Measurements from ENCODE around the gene RAPGEF2.

RAPGEF2 gene

DNA sequence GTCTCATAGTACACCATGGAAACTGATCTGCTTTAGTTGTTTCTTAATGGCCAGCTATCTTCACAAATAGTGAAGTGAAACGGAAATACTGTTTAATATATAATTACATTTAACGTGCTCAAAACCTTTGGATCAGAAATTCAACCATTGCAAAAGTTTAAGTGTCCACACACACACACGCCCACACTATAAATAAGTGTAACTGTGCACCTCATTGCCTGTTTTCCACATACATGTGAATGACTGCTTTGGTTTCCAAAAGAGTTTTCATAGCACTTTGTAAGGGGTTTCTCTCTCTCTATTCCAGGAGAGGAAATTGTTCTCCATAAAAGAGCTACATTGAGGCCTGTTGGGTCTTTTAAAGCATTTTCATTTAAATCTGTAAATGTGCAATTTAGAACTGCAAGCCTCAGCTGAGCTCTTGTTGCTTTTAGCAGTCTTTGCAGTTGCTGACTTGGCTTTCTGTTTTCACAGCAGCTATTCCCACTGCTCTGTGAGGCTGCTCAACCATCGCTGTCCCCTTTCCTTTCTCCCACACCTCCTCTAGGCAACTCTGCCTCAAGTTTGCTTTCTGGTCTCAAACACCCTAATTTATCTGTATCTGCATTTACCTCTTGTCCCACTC lies 94.5 kb downstream of the RAPGEF2 start:
- DNase-seq (ENCODE audit: low read depth): no peak

GRCh38 chr4:159197885-159198269 lies 95.0 kb downstream of the RAPGEF2 start:
- DNase-seq (ENCODE audit: low read depth): no peak

- no peak for DNase-seq (ENCODE audit: low read depth)
Observed at GRCh38 chr4:159199826-159200225, 96.9 kb downstream of the RAPGEF2 start.

- no peak for DNase-seq (ENCODE audit: low read depth)
Observed at GRCh38 chr4:159201168-159201567, 98.3 kb downstream of the RAPGEF2 start.

GRCh38 chr4:159204566-159204965 lies 101.7 kb downstream of the RAPGEF2 start:
- DNase-seq (ENCODE audit: low read depth): no peak

DNA sequence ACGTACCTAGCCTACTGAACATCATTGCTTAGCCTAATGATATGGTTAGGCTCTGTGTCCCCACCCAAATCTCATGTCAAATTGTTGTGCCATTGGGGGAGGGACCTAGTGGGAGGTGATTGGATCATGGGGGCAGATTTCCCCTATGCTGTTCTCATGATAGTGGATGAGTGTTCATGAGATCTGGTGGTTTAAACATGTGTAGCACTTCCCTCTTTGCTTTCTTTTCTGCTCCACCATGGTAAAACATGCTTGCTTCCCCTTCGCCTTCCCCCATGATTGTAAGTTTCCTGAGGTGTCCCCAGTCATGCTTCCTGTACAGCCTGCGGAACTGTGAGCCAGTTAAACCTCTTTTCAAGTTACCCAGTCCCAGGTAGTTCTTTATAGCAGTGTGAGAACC lies 102.6 kb downstream of the RAPGEF2 start:
- DNase-seq (ENCODE audit: low read depth): no peak

DNA sequence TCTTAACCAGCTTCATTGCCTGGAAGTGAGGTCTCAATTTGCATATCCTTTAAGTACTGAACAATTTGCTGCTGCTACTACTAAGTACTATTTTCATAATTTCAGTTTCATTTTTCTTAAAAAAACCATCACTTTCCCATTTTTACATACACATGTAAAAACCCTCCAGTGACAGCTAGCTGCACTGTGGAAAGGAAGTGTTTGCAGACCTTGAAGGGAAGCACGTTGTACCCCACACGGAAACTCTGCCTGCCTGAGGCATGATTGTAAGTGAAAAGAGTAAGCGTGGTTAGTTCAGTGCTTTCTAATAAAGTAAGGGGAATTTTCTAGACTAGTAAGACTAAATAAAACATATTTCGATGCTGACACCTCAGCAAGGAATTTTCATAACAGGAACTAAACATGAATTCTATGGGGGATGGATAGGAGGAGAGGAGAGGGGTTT lies 103.6 kb downstream of the RAPGEF2 start:
- no peak for DNase-seq (ENCODE audit: low read depth)

- DNase-seq (ENCODE audit: low read depth): no peak
Observed at GRCh38 chr4:159209249-159209648, 106.4 kb downstream of the RAPGEF2 start.

DNA sequence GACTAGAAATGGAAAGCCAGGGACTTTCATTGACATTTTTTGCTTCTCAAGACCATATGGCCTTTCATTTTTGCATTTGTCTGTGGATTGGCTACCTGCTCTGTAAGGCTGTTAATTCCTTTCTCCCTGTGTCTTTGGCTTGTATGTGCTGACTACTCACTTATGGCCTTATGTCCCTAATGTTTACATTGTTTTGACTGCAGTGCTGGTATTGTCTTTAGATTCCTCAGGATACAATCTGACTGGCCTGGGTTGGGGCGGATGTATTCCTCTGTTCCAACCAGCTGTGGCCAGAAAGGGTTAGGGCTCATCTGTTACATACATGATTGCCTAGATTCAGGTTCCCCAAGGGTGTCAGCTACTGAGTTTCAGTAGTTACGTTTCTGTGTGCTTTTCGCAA lies 108.1 kb downstream of the RAPGEF2 start:
- no peak for DNase-seq (ENCODE audit: low read depth)

DNA sequence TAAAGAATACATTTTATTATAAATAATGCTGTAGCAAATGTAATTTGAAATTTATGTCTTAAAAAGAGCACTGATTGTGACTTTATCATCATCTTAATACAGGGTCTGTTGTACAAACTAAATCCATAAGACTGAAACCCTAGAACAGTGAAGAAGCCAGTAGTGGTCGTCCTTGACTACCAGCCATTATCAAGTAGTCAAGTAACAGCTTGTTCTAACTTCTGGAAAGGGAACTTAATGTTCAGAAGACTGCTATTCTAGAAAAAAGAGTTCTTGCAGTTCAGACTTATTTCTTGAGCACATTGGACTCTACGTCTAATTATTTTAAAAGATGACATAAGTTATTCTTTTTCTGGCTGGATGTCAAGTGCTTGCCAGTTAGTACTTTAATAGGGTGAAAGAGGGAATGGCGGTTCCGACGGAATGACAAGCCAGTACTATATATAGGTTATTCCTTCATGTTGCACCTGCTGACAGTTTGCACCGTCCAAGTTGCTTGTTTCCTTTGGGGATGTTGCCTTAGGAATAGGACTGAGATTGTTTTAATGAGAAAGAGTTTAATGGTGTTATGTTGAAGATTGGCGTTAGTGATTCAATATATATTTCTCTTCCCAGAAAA lies 109.9 kb downstream of the RAPGEF2 start:
- DNase-seq (ENCODE audit: low read depth): no peak

DNA sequence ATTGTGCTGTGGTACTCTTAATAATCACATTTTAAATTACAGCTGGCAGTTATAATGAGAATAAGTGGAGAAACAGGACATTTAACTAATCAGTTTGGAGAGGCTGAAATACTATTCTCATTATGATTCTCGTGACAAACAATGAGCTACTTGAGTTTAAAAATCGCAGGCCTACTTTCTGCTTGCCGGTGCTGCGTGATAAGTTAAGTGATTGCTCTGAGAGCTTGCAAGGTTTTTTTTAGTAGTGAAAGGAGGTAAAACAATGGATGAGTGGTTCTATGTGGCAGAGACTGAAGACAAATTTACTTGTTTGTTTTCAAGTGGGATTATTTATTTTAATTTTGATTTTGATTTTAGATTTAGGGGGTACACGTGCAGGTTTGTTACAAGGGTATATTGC lies 114.0 kb downstream of the RAPGEF2 start:
- DNase-seq (ENCODE audit: low read depth): no peak

DNA sequence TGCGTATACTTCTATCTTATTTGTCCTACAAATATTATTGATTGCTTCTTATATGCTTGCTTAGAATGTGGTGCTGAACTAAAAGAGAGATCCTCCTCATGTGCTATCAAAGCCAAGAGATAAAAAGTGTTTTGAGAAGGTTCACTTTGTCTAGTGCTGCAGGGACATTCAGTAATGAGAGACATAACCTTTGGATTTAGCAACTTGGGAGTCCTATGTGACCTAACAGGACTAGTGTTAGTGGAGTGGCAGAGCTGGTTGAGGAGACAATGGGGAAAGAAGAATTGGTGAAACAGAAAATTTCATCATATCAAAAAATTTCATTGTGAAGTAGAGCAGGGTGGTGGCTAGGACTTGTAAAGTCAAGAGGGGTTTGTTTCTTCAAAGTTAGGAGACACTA lies 117.0 kb downstream of the RAPGEF2 start:
- no peak for DNase-seq (ENCODE audit: low read depth)

DNA sequence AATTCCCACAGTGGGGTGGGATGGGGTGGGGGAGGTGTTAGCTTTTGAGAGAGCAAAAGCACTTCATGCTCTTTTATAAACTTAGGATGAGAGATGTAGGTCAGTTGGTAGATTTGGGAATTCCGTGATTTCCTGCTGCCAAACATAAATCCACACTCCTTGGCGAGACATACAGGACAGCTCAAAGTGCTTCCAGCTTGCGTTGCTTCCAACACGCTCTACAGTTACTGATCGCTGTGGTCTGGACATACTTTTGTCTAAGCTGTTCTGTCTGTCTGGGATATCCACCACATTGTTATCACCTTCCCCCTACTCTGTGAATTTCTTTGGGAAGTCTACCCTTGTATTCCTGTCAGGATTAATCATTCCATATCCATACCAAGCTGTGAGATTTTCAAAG lies 117.5 kb downstream of the RAPGEF2 start:
- no peak for DNase-seq (ENCODE audit: low read depth)

DNA sequence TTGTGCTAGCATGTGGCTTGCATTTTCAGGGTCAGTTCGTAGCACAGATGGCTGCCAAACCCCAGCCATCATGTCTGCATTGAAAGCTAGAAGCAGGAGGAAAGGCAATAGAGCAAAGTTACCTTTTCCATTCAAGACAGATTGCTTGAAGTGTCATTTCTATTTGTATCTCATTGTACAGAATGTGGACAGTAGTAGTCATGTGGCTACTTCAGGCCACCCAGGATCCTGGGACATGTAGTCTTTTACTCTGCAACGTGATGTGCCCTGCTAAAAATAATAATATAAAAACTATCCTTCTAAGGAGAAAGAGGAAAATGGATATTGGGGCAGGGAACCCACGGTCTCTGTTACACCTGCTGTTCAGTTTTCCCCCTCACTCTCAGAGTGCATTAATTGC lies 118.4 kb downstream of the RAPGEF2 start:
- DNase-seq (ENCODE audit: low read depth): no peak

DNA sequence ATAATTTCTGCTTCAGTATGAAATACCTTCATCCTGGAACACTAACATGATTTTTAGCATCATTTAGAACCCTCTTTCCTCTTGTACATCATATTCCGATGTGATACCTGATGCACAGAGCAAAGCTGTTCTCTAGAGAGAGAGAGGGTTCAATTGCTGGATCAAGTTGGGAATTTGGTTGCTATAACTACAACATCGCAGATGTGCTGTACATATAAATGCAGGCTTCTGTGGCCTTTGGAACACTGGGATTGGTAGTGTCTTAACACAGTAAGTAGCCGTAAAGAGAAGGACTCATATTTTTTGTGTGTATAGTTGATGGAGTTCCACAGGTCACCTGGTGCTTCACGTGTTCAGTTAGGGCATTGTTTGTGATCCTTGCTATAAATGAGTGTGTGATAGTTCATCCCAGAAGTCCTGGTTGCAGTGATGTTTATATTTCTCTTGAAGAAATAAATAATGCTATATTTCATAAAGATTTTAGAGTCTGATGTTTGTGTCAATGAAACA lies 119.2 kb downstream of the RAPGEF2 start:
- DNase-seq (ENCODE audit: low read depth): no peak

DNA sequence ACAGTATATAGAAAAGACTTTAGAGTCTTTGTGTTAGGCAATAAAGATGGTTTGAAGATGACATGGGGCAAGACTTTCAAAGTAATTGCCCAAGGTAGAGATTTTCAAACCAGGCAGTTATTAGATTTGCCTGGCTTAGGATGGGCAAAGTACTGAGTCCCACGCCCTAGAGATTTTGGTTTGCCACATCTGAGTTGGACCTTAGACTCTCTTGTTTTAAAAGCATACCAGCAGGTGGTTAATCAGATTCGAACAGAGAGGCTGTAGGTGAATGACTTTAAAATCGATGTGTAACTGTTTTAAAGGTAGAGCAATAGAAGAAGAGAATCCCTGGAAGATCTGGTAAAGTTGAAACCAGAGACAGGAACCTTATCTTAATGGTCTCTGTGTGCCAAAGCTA lies 121.5 kb downstream of the RAPGEF2 start:
- DNase-seq (ENCODE audit: low read depth): no peak

DNA sequence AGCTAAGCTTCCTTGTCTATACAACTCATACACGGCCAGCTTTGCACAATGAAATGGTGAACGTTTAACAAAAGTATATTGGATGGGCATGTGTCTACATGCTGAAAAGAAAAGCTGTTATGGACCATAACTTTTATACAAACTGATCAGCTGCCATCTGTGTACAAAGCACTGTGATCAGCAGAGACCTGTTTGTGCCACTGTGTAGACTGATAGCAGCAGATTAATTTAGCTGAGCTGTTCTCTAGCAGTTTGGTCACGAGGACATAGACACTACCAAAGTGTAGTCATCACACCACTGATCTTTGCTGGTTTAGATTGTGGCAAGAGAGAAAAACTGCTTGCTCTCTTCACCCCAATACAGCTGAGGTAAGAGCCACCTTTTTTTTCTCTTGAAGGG lies 124.5 kb downstream of the RAPGEF2 start:
- no peak for DNase-seq (ENCODE audit: low read depth)

DNA sequence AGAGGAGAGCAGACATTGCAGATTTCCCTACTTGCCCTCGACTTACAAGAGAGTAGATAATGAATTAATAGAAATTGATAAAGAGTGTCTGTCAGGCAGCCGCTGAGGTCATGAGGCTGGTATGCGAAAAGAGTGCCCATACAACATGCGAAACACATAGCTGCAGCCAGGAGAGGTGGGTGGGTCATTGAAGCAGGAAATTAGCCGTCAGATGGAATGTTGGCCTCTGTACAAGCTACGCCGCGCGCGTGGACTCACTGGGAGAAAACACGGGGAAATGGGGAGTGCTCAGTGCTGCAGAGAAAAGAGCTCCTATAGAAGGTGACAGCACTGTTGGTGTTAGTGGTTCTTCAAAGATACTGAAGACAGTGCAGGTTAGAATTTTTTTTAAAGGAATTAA lies 125.1 kb downstream of the RAPGEF2 start:
- DNase-seq (ENCODE audit: low read depth): no peak

DNA sequence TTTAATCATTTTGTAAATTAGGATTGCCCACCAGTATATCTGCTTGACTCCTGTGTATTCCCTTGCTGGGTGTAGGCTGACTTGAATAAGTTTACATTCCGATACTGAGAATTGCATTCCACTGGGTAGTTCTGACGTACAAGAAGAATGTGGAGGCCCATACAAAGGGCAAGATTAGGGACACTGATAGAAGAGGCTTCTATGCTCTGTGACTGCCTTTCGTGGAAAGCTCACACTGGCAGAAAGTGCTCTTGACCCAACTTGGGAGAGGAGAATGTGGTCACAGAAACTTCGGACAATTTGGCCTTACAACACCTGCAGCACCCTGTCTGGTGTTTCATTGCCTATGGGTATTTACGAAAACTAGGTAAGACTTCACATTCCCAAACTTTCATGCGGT lies 126.3 kb downstream of the RAPGEF2 start:
- DNase-seq (ENCODE audit: low read depth): no peak

DNA sequence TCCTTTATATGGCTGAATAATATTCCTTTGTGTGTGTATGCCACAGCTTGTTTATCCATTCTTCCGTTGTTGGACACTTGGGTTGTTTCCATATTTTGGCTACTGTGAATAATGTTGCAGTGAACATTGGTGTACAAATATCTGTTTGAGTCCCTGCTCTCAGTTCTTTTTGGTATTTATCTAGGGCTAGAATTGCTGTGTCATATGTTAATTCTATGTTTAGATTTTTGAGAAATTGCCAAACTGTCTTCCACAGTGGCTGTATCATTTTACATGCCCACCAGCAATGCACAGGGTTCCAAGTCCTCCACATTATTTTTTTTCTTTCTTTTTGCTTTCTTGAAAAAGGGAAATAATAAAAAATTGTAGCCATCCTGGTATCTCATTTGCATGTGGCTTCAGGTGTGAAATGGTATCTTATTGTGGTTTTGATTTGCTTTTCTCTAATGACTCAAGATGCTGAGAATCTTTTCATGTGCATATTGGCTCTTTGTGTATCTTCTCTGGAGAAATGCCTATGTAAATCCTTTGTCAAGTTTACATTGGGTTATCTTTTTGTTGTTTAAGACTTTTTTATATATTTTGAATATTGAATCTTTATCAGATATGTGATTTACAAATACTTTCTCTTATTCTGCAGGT lies 129.7 kb downstream of the RAPGEF2 start:
- DNase-seq (ENCODE audit: low read depth): no peak

DNA sequence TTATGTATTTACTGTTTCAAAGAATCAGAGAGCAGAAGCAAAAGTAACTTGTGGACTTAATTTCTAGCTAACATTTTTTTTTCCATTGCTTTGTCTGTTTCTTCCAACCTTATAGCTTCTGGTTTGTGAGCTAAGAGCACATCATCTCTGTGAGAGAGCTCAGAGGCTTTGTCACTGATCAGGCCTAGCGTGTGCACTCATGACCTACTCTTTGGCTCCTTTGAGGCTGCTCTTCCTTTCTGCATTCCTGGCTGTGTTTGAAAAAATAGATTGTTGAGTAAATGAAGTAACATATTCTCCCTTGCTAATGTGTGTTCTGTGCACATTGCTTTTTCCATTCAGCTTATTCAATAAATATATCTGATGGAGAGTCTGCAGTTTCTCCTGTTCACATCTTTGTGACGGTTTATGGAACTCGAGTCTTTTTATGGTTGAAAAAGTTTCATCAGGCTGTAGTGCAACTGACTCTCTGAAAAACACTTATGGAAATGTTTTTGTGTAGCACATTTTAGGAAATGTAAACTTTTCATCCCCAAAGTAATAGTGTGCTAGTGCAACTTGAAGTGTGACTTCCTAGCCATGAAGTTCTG lies 133.0 kb downstream of the RAPGEF2 start:
- no peak for DNase-seq (ENCODE audit: low read depth)

DNA sequence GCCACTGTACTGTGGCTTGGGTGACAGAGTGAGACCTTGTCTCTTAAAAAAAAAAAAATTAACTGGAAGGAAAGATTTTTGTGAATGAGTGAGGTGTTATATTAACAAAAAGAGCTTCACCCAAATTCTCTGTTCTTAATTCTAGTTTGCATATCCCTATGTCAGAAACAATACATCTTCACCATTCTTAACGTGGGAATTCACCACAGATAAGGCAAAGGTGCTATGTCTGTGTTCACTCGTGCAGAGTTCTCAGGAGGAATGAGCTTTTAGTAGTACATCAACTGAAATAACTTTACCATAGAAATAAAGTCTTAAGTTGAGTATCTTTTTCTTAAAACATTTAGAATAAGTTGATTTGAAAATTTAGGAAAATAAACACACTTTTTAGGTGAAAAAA lies 135.1 kb downstream of the RAPGEF2 start:
- DNase-seq (ENCODE audit: low read depth): no peak

- DNase-seq (ENCODE audit: low read depth): no peak
Observed at GRCh38 chr4:159238631-159239030, 135.8 kb downstream of the RAPGEF2 start.

All from stimulated activated CD8-positive, alpha-beta memory T cell treated with anti-CD3 and anti-CD28 coated beads, Interleukin-12 subunit alpha, Interleukin-12 subunit beta, amount 100 ng/mL, for 4 hours (primary cell).